Naive B cell (primary cell): ENCODE data around the gene ZNF536. TPM values are rescaled to one million over a fixed set of nuclear protein-coding genes. Genes with fewer than 3 reads are reported as not detected.
A peak's percentile ranks its signal among the peaks of the same experiment; 100 is the strongest.
"Not testable (repeated sequence)": the region's sequence is repeated elsewhere in the genome, so short reads cannot be mapped to it uniquely, and the experiment has no call there.

Experiments used
- ATAC-seq, 2 donors: fragments of 150-1000 bp; cut with Tn5 transposase; 2 replicates each; pipeline ENCODE4 v1.10.0; 2021; ENCODE audit warnings: low read depth in 2 of 2, mild to moderate bottlenecking in 2 of 2, moderate library complexity in 2 of 2
- DNase-seq: peaks from one replicate; pipeline ENCODE4 v3.0.0; 2022
- H3K27ac Mint-ChIP-seq, 6 donors: one replicate each; pipeline ENCODE4 v1.8.0; 2020 to 2022; ENCODE audit warnings: mild to moderate bottlenecking in 6 of 6, mixed read lengths in 6 of 6, moderate library complexity in 5 of 6, inconsistent platforms in 2 of 6
- H3K27me3 Mint-ChIP-seq, 3 donors: one replicate each; pipeline ENCODE4 v1.8.0; 2021 to 2022; ENCODE audit warnings: mixed read lengths in 3 of 3, mild to moderate bottlenecking in 1 of 3
- H3K36me3 Mint-ChIP-seq, 2 donors: one replicate each; pipeline ENCODE4 v1.8.0; 2020 to 2022; ENCODE audit warnings: mixed read lengths in 2 of 2, inconsistent platforms in 1 of 2, mild to moderate bottlenecking in 1 of 2
- H3K4me1 Mint-ChIP-seq, 3 donors: one replicate each; pipeline ENCODE4 v1.8.0; 2020 to 2022; ENCODE audit warnings: mixed read lengths in 3 of 3, inconsistent platforms in 1 of 3, mild to moderate bottlenecking in 1 of 3, moderate library complexity in 1 of 3
- H3K4me3 Mint-ChIP-seq, 8 donors: one replicate each; pipeline ENCODE4 v1.8.0; 2020 to 2022; ENCODE audit warnings: mild to moderate bottlenecking in 8 of 8, mixed read lengths in 8 of 8, moderate library complexity in 8 of 8, inconsistent platforms in 2 of 8
- H3K9me3 Mint-ChIP-seq, 7 donors: one replicate each; pipeline ENCODE4 v1.8.0; 2020 to 2022; ENCODE audit warnings: mixed read lengths in 7 of 7, mild to moderate bottlenecking in 5 of 7, inconsistent platforms in 2 of 7, moderate library complexity in 1 of 7
- polyA plus RNA-seq, 6 donors: library from polyadenylated mRNA; unstranded; fragments of 300-500 nt; fragmentation: Illumina TruSeq; gene quantifications; one replicate each; pipeline ENCODE4 v1.2.3, GENCODE V29; 2021; ENCODE audit warnings: low read depth in 6 of 6

Gene ZNF536
- polyA plus RNA-seq, 6 donors from 2014 or later, result 0.08 TPM; not detected in 5

GRCh38 chr19:30428844-30429243 is 56.7 kb downstream of the ZNF536 start:
- Mint-ChIP-seq H3K36me3 (no peaks in the 10 kb centered on the region), H3K4me1 (no peaks in the 10 kb centered on the region), H3K9me3 (peaks cover 0 to 14% (median 0%) of the 10 kb centered on the region in 7 donors), H3K27me3 (peaks cover 0 to 6% (median 0%) of the 10 kb centered on the region in 3 donors), H3K27ac (no peak overlapping the region), H3K4me3 (peak overlapping the region in 1 of 8 donors; percentile 15)
- ATAC-seq, result no peak
- DNase-seq, result no peak

DNA sequence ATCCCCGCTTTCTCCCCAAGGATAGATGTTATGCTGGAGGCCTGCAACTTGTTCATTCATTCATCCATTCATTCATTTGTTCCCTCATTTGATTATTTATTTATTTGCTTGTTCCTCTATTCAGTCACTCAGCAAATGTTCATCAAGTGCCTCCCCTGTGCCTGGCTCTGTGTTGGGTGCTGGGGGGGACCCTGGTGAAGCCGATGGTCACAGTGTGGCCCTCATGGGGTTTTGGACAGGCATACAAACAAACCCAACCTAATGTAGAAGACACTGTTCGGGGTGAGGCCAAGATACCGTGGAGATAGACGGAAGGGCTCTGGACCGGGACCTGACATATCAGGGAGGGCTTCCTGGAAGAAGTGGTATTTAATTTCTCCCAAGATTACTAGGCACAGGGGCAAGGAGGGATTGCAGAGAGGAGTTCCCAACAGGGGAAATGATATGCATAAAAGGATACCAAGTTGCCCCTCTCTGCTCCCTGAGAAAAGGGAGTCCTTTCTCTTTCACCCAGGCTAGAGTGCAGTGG is 58.1 kb downstream of the ZNF536 start:
- Mint-ChIP-seq H3K4me1 (no peaks in the 10 kb centered on the region), H3K27me3 (peaks cover 0 to 6% (median 0%) of the 10 kb centered on the region in 3 donors), H3K36me3 (no peaks in the 10 kb centered on the region), H3K9me3 (peaks cover 0 to 14% (median 0%) of the 10 kb centered on the region in 7 donors), H3K4me3 (no peak overlapping the region), H3K27ac (no peak overlapping the region)
- DNase-seq, result no peak
- ATAC-seq, result no peak

GRCh38 chr19:30431591-30431990 is 59.4 kb downstream of the ZNF536 start:
- H3K36me3 Mint-ChIP-seq, result no peaks in the 10 kb centered on the region
- H3K4me1 Mint-ChIP-seq, result no peaks in the 10 kb centered on the region
- no peak overlapping the region for H3K27ac Mint-ChIP-seq
- H3K4me3 Mint-ChIP-seq, result no peak overlapping the region
- H3K9me3 Mint-ChIP-seq, result peaks cover 0 to 14% (median 0%) of the 10 kb centered on the region in 7 donors
- no peak for DNase-seq
- no peak for ATAC-seq
- H3K27me3 Mint-ChIP-seq, result peaks cover 0 to 3% (median 0%) of the 10 kb centered on the region in 3 donors

DNA sequence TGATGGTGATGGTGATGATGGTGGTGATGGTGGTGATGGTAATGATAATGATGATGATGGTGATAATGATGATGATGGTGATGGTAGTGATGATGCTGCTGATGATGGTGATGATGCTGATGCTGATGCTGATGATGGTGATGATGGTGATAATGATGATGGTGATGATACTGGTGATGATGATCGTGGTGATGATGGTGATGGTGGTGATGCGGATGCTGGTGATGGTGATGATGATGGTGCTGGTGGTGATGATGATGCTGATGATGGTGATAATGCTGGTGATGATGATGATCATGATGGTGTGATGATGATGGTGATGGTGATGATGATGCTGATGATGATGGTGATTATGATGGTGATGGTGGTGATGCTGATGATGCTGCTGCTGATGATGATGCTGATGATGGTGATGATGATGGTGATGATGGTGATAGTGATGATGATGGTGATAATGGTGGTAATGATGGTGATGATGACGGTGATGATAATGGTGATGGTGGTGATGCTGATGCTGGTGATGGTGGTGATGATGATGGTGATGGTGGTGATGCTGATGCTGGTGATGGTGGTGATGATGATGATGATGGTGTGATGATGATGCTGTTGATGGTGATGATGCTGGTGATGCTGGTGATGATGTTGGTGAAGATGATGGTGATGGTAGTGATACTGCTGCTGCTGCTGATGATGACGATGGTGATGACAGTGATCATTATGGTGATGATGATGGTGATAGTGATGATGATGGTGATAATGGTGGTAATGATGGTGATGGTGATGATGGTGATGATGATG is 62.8 kb downstream of the ZNF536 start:
- no peaks in the 10 kb centered on the region for H3K27me3 Mint-ChIP-seq
- no peaks in the 10 kb centered on the region for H3K36me3 Mint-ChIP-seq
- H3K4me1 Mint-ChIP-seq, result no peaks in the 10 kb centered on the region
- peaks cover 0 to 4% (median 0%) of the 10 kb centered on the region in 7 donors for H3K9me3 Mint-ChIP-seq
- DNase-seq (no peak), ATAC-seq (no peak)
- no peak overlapping the region for H3K4me3 Mint-ChIP-seq
- no peak overlapping the region for H3K27ac Mint-ChIP-seq

DNA sequence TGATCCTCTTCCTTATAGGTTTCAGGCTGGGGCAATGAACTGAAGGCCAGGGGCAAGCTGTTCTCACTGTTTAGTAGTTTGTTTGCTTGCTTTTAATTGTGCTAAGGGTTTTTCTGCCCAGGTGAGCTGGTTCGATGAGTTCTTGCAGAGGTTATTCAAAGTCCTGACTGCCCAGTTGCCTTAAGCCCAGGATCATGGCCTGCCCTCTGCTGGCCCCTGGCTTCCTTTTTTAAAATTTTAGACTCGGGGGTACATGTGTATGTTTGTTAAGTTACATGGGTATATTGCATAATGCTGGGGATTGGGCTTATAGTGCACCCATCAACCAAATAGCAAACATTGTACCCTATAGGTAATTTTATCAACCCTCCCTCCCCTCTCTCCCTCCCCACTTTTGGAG is 65.7 kb downstream of the ZNF536 start:
- DNase-seq, result no peak
- Mint-ChIP-seq H3K27ac (no peak overlapping the region), H3K36me3 (no peaks in the 10 kb centered on the region), H3K27me3 (peaks cover 0 to 4% (median 0%) of the 10 kb centered on the region in 3 donors), H3K4me3 (no peak overlapping the region), H3K9me3 (peaks cover 0 to 5% (median 0%) of the 10 kb centered on the region in 7 donors), H3K4me1 (no peaks in the 10 kb centered on the region)
- ATAC-seq, result no peak

GRCh38 chr19:30439310-30439709 is 67.1 kb downstream of the ZNF536 start:
- DNase-seq (no peak), ATAC-seq (no peak)
- Mint-ChIP-seq H3K36me3 (no peaks in the 10 kb centered on the region), H3K4me3 (no peak overlapping the region), H3K9me3 (peaks cover 0 to 5% (median 0%) of the 10 kb centered on the region in 7 donors), H3K27me3 (peaks cover 0 to 4% (median 0%) of the 10 kb centered on the region in 3 donors), H3K4me1 (no peaks in the 10 kb centered on the region), H3K27ac (no peak overlapping the region)

GRCh38 chr19:30441011-30441410 is 68.8 kb downstream of the ZNF536 start:
- Mint-ChIP-seq H3K9me3 (peaks cover 0 to 5% (median 0%) of the 10 kb centered on the region in 7 donors), H3K4me1 (no peaks in the 10 kb centered on the region), H3K27ac (no peak overlapping the region), H3K27me3 (peaks cover 0 to 4% (median 0%) of the 10 kb centered on the region in 3 donors), H3K36me3 (no peaks in the 10 kb centered on the region), H3K4me3 (no peak overlapping the region)
- ATAC-seq (no peak), DNase-seq (no peak)

- ATAC-seq (no peak), DNase-seq (no peak)
- H3K36me3 Mint-ChIP-seq, result no peaks in the 10 kb centered on the region
- no peak overlapping the region for H3K4me3 Mint-ChIP-seq
- peaks cover 0 to 4% (median 0%) of the 10 kb centered on the region in 3 donors for H3K27me3 Mint-ChIP-seq
- no peak overlapping the region for H3K27ac Mint-ChIP-seq
- peaks cover 0 to 7% (median 0%) of the 10 kb centered on the region in 7 donors for H3K9me3 Mint-ChIP-seq
- H3K4me1 Mint-ChIP-seq, result no peaks in the 10 kb centered on the region
Measured at GRCh38 chr19:30442674-30443073, 70.5 kb downstream of the ZNF536 start.

GRCh38 chr19:30443531-30444252 is 71.5 kb downstream of the ZNF536 start:
- H3K4me1 Mint-ChIP-seq, result no peaks in the 10 kb centered on the region
- H3K36me3 Mint-ChIP-seq, result no peaks in the 10 kb centered on the region
- peaks cover 0 to 4% (median 3%) of the 10 kb centered on the region in 3 donors for H3K27me3 Mint-ChIP-seq
- no peak overlapping the region for H3K4me3 Mint-ChIP-seq
- DNase-seq (no peak), ATAC-seq (no peak)
- peaks cover 0 to 7% (median 0%) of the 10 kb centered on the region in 7 donors for H3K9me3 Mint-ChIP-seq
- no peak overlapping the region for H3K27ac Mint-ChIP-seq

DNA sequence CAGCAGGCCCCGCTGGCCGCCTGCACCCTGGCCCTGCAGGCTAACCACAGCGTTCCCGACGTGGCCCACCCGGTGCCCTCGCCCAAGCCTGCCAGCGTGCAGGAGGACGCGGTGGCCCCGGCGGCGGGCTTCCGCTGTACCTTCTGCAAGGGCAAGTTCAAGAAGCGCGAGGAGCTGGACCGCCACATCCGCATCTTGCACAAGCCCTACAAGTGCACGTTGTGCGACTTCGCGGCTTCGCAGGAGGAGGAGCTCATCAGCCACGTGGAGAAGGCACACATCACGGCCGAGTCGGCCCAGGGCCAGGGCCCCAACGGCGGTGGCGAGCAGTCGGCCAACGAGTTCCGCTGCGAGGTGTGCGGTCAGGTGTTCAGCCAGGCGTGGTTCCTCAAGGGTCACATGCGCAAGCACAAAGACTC is 72.1 kb downstream of the ZNF536 start:
- H3K36me3 Mint-ChIP-seq, result no peaks in the 10 kb centered on the region
- no peak for ATAC-seq
- DNase-seq, result no peak

GRCh38 chr19:30444686-30445232 is 72.6 kb downstream of the ZNF536 start:
- H3K27ac Mint-ChIP-seq, result no peak overlapping the region
- peaks cover 0 to 7% (median 0%) of the 10 kb centered on the region in 7 donors for H3K9me3 Mint-ChIP-seq
- H3K4me3 Mint-ChIP-seq, result no peak overlapping the region
- ATAC-seq, result no peak
- H3K36me3 Mint-ChIP-seq, result no peaks in the 10 kb centered on the region
- H3K4me1 Mint-ChIP-seq, result peaks cover 0 to 2% (median 0%) of the 10 kb centered on the region in 3 donors
- no peak for DNase-seq
- peaks cover 0 to 4% (median 4%) of the 10 kb centered on the region in 3 donors for H3K27me3 Mint-ChIP-seq

More for the DNA sequence above, 72.1 kb downstream of the ZNF536 start:
- H3K9me3 Mint-ChIP-seq, result peaks cover 0 to 7% (median 0%) of the 10 kb centered on the region in 7 donors
- H3K4me1 Mint-ChIP-seq, result no peaks in the 10 kb centered on the region
- H3K4me3 Mint-ChIP-seq, result no peak overlapping the region
- H3K27me3 Mint-ChIP-seq, result peaks cover 0 to 4% (median 4%) of the 10 kb centered on the region in 3 donors
- no peak overlapping the region for H3K27ac Mint-ChIP-seq

- DNase-seq, result no peak
- Mint-ChIP-seq H3K4me1 (peaks cover 3 to 7% (median 5%) of the 10 kb centered on the region in 3 donors), H3K36me3 (no peaks in the 10 kb centered on the region)
Measured at GRCh38 chr19:30445385-30445784, 73.2 kb downstream of the ZNF536 start.

GRCh38 chr19:30446120-30446519 is 73.9 kb downstream of the ZNF536 start:
- H3K36me3 Mint-ChIP-seq, H3K27ac Mint-ChIP-seq, H3K9me3 Mint-ChIP-seq, DNase-seq, ATAC-seq, H3K4me3 Mint-ChIP-seq, H3K4me1 Mint-ChIP-seq, H3K27me3 Mint-ChIP-seq: not testable (repeated sequence)

More at GRCh38 chr19:30445385-30445784, 73.2 kb downstream of the ZNF536 start:
- H3K27ac Mint-ChIP-seq, result no peak overlapping the region
- no peak for ATAC-seq
- no peak overlapping the region for H3K4me3 Mint-ChIP-seq
- peaks cover 0 to 4% (median 4%) of the 10 kb centered on the region in 3 donors for H3K27me3 Mint-ChIP-seq
- peaks cover 0 to 6% (median 0%) of the 10 kb centered on the region in 7 donors for H3K9me3 Mint-ChIP-seq
